Nephron progenitor cell (in vitro differentiated cells): ENCODE measurements around the gene RNF220.

Source experiments
- DNase-seq: peaks from one replicate; pipeline ENCODE4 v3.0.0; 2021
- H3K27ac Mint-ChIP-seq: 2 replicates; pipeline ENCODE4 v1.8.0; 2021; ENCODE audit warnings: mild to moderate bottlenecking, moderate library complexity, mixed read lengths
- H3K27me3 Mint-ChIP-seq: 2 replicates; pipeline ENCODE4 v1.8.0; 2021; ENCODE audit warnings: mild to moderate bottlenecking, low read depth, mixed read lengths; ENCODE audit not compliant: poor library complexity
- H3K36me3 Mint-ChIP-seq: 2 replicates; pipeline ENCODE4 v1.8.0; 2021; ENCODE audit warnings: low read depth, mixed read lengths
- H3K4me1 Mint-ChIP-seq: 2 replicates; pipeline ENCODE4 v1.8.0; 2021; ENCODE audit warnings: mixed read lengths
- H3K4me3 Mint-ChIP-seq: 2 replicates; pipeline ENCODE4 v1.8.0; 2021; ENCODE audit warnings: mild to moderate bottlenecking, moderate library complexity, mixed read lengths
- H3K9me3 Mint-ChIP-seq: 2 replicates; pipeline ENCODE4 v1.8.0; 2021; ENCODE audit warnings: mild to moderate bottlenecking, moderate library complexity, mixed read lengths
- TF ChIP-seq, protein P1 (sequence below): fragments of 200-600 bp; sonication (generic); IDR thresholded peaks from 2 replicates; pipeline ENCODE4 v1.5.0; 2021; ENCODE audit warnings: antibody characterized with exemption

The RNF220 gene

DNA sequence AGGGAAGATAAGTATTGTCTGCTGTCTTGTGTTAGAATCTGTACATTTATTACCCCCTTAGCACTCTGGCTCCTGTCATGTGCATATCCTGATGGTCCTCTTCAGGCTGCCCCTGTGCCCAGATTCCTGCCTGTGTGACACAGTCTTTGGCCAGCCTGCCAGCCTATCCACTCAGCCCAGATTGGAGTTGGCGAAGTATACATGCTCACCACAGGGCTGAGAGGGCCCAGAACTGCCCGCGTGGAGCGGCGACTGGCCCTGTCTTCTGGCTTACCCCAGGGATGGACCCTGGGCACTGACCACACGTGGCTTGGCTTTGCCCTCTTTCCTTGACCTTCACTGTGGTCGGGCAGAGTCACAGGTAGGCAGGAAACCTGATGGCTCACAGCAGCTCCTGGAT lies 11.4 kb downstream of the RNF220 start:
- no peak for DNase-seq
- Mint-ChIP-seq H3K4me1 (peaks cover 31% of the 10 kb centered on the region), H3K9me3 (no peaks in the 10 kb centered on the region), H3K4me3 (peak overlapping the region; percentile 72), H3K27ac (no peak overlapping the region), H3K27me3 (peaks cover 3% of the 10 kb centered on the region), H3K36me3 (no peaks in the 10 kb centered on the region)
- TF ChIP-seq, protein P1, sequence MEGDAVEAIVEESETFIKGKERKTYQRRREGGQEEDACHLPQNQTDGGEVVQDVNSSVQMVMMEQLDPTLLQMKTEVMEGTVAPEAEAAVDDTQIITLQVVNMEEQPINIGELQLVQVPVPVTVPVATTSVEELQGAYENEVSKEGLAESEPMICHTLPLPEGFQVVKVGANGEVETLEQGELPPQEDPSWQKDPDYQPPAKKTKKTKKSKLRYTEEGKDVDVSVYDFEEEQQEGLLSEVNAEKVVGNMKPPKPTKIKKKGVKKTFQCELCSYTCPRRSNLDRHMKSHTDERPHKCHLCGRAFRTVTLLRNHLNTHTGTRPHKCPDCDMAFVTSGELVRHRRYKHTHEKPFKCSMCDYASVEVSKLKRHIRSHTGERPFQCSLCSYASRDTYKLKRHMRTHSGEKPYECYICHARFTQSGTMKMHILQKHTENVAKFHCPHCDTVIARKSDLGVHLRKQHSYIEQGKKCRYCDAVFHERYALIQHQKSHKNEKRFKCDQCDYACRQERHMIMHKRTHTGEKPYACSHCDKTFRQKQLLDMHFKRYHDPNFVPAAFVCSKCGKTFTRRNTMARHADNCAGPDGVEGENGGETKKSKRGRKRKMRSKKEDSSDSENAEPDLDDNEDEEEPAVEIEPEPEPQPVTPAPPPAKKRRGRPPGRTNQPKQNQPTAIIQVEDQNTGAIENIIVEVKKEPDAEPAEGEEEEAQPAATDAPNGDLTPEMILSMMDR, result no peak

DNA sequence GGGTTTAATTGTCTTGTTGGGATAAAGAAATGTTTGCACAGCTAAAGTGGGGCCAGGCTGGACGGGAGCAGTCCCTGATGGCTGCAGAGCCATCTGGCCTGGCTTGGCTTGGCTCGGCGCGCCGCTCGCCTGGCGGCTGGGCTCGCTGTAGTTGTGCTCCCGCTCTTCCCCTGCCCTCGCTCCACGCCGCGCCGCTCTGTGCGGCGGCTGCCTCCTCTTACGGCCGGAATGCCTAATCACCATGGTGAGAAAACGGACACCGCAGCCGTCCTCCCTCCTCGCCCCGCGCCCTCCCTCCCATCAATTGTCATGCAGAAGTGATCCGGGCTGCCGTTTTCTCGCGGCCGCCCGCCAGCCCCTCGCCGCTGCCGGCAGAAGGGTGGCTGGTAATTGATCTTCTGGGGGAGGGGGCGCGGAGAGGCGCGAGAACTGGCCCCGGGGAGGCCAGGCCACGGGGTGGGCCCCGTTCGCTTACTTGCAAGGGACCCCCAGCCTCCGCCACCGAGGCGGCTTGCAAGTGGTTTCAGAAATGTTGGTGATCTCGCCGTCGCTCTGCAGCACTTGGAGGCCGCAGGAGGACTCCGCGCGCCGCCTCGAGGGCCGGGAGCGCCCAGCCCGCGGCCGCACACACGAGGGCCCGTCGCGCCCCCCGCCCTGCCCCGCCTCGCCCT lies 12.4 kb downstream of the RNF220 start:
- Mint-ChIP-seq H3K4me1 (peaks cover 41% of the 10 kb centered on the region), H3K36me3 (no peaks in the 10 kb centered on the region), H3K27me3 (peaks cover 3% of the 10 kb centered on the region), H3K27ac (peak overlapping the region; percentile 49), H3K9me3 (no peaks in the 10 kb centered on the region), H3K4me3 (peak overlapping the region; percentile 81)
- TF ChIP-seq, protein P1, result no peak
- peak; percentile 87 for DNase-seq

DNA sequence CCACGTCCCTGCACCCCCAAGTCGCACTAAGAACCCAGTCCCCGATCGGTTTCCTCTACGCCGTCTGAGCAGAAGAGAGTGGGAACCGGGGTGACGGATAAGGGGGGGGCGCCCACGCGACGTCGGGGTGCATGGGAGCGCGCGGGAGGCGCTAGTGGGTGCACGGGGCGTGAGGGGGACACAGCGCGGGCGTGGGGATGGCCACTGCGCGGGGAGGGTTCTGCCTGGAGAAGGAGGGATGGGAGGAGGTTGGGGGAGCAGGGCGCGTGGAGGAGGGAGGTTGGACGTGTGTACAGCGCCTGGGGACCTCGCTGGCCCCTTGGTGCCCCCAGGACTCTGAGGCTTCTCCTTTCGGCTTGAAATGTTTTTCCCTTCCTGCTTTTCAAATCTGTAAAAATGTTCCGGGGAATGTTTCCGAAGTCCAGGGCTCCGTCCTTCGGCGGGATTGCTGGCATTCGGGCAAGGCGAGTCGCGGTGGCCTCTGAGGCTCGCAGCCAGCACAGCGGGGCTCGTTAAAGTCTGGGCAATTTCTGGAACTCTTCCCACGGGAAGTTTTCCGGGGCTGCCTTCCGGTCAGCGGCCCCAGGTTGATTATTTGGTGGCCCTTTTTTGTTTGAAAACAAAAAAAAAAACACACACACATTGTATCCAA lies 13.1 kb downstream of the RNF220 start:
- DNase-seq, result peak; percentile 59
- Mint-ChIP-seq H3K36me3 (no peaks in the 10 kb centered on the region), H3K9me3 (no peaks in the 10 kb centered on the region), H3K4me1 (peaks cover 48% of the 10 kb centered on the region), H3K27me3 (peaks cover 3% of the 10 kb centered on the region), H3K27ac (peak overlapping the region; percentile 64), H3K4me3 (peak overlapping the region; percentile 81)
- TF ChIP-seq, protein P1, result no peak

DNA sequence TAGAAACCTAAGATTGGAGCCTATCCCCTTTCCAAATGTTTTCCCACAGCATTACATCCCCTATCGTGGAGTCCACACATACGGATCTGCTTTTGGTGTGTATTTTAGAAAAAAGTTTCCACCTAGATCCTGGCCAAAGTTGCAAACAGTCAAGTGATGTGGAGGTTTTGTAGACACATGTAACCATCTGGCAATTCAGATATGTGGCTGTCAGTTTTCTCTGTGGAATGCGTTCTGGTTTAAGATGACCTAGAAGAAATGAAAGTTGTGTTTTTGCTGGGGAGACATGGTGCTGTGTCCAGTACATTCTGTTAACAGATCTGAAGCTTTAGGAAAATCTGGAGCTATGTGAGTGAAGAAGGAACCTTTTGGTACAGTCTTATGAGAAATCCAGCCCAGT lies 14.8 kb downstream of the RNF220 start:
- Mint-ChIP-seq H3K27ac (peak overlapping the region; percentile 20), H3K9me3 (no peaks in the 10 kb centered on the region), H3K4me1 (peaks cover 66% of the 10 kb centered on the region), H3K4me3 (peak overlapping the region; percentile 3), H3K36me3 (no peaks in the 10 kb centered on the region), H3K27me3 (peaks cover 8% of the 10 kb centered on the region)
- TF ChIP-seq, protein P1, result no peak
- no peak for DNase-seq

DNA sequence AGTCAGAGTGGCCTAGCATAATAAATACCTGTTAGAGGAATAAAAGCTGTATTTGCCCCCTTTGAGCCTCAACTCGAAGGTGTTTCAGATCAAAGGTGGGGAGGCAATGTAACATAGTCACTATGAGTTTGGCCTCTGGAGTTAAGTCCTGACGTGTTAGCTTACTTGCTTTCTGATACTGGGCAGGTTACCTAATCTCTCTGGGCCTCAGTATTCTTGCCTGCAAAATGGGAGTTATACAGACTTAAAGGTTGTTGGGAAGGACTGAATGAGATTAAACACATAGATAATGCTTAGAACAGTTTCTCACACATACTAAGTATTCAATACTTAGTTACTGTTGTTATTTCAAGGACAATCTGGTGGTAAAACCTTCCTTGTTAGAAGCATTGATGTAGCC lies 15.5 kb downstream of the RNF220 start:
- Mint-ChIP-seq H3K27me3 (peaks cover 7% of the 10 kb centered on the region), H3K36me3 (no peaks in the 10 kb centered on the region), H3K9me3 (no peaks in the 10 kb centered on the region), H3K27ac (peak overlapping the region; percentile 20), H3K4me1 (peaks cover 72% of the 10 kb centered on the region), H3K4me3 (peak overlapping the region; percentile 56)
- TF ChIP-seq, protein P1, result no peak
- no peak for DNase-seq
